ENCODE data around the gene TBC1D4.

GRCh38 chr13:75372517-75372916 is 109.5 kb downstream of the TBC1D4 start:
- TF ChIP-seq ATF2 (IDR thresholded peaks at IDR 0.05; ENCODE audit: low read length) (no peak), EP300 (IDR thresholded peaks at IDR 0.05; ENCODE audit: borderline replicate concordance in 1 of 2, control insufficient read depth in 1 of 2, low read depth in 2 of 2, low read length in 2 of 2) (no peak), CTCF (IDR thresholded peaks at IDR 0.05 in 2 of 3, conservative IDR thresholded peaks at IDR 0.05 in 1 of 3; ENCODE audit: control insufficient read depth in 2 of 3, extremely low read depth in 1 of 3, insufficient read depth in 1 of 3, low read depth in 3 of 3, low read length in 3 of 3) (peak; percentile 59 to 64 (median 61); a peak in 5 of 6 replicates), TARDBP (IDR thresholded peaks at IDR 0.05; ENCODE audit: borderline replicate concordance) (no peak), ATF7 (IDR thresholded peaks at IDR 0.05; ENCODE audit: low read depth) (no peak), STAT3 (IDR thresholded peaks at IDR 0.05; ENCODE audit: low read depth, low read length) (no peak), JUND (IDR thresholded peaks at IDR 0.05; ENCODE audit: low read depth, low read length) (no peak), EZH2 (IDR thresholded peaks at IDR 0.05; ENCODE audit: borderline replicate concordance, control insufficient read depth, low read depth, low read length) (no peak), POLR2A (IDR thresholded peaks at IDR 0.05; ENCODE audit: low read depth, low read length) (no peak), CHD1 (IDR thresholded peaks at IDR 0.05; ENCODE audit: low read depth, low read length) (no peak), CBX5 (IDR thresholded peaks at IDR 0.05; ENCODE audit: low read depth) (no peak)

Data from GM12878 (cell line).